Fibroblast of the conjunctiva (primary cell): ENCODE data around the gene RNF220.
A peak's percentile ranks its signal among the peaks of the same experiment; 100 is the strongest.

Experiments
- DNase-seq: peaks from one replicate; pipeline ENCODE4 v3.0.0-alpha.2; 2010; ENCODE audit warnings: low read depth

Gene RNF220

GRCh38 chr1:44436401-44437106 lies 31.5 kb downstream of the RNF220 start:
- no peak for DNase-seq

GRCh38 chr1:44437107-44437716 lies 32.2 kb downstream of the RNF220 start:
- DNase-seq: no peak

GRCh38 chr1:44442791-44443190 lies 37.7 kb downstream of the RNF220 start:
- no peak for DNase-seq

GRCh38 chr1:44447051-44447810 lies 42.2 kb downstream of the RNF220 start:
- no peak for DNase-seq

- DNase-seq: no peak
Observed at GRCh38 chr1:44453798-44454349, 48.8 kb downstream of the RNF220 start.

- DNase-seq: no peak
Observed at GRCh38 chr1:44454704-44455103, 49.6 kb downstream of the RNF220 start.

- no peak for DNase-seq
Observed at GRCh38 chr1:44460107-44460882, 55.2 kb downstream of the RNF220 start.

GRCh38 chr1:44464361-44464760 lies 59.3 kb downstream of the RNF220 start:
- DNase-seq: no peak

- no peak for DNase-seq
Observed at GRCh38 chr1:44467566-44467965, 62.5 kb downstream of the RNF220 start.

GRCh38 chr1:44471911-44472453 lies 66.9 kb downstream of the RNF220 start:
- DNase-seq: no peak

- no peak for DNase-seq
Observed at GRCh38 chr1:44472620-44473525, 67.8 kb downstream of the RNF220 start.

GRCh38 chr1:44476891-44477290 lies 71.8 kb downstream of the RNF220 start:
- DNase-seq: no peak

- no peak for DNase-seq
Observed at GRCh38 chr1:44481701-44482100, 76.6 kb downstream of the RNF220 start.

- DNase-seq: no peak
Observed at GRCh38 chr1:44483089-44483874, 78.2 kb downstream of the RNF220 start.

- no peak for DNase-seq
Observed at GRCh38 chr1:44484155-44484688, 79.2 kb downstream of the RNF220 start.

- peak; percentile 60 for DNase-seq
Observed at GRCh38 chr1:44485229-44485933, 80.3 kb downstream of the RNF220 start.

- DNase-seq: no peak
Observed at GRCh38 chr1:44485934-44486460, 80.9 kb downstream of the RNF220 start.

GRCh38 chr1:44489481-44489880 lies 84.4 kb downstream of the RNF220 start:
- no peak for DNase-seq
